Activated CD4-positive, alpha-beta T cell treated with anti-CD3 and anti-CD28 coated beads, Interleukin-10, Interleukin-2, amounts not matched to agents 100 ng/mL and 50 ng/mL, durations not matched to agents 16 hours and 8 hours (primary cell): ENCODE data around the gene LRRIQ4.

Experiments used
- DNase-seq: peaks from one replicate; pipeline ENCODE4 v3.0.0-alpha.2; 2020

LRRIQ4 gene

GRCh38 chr3:169812332-169813235 is at the start of gene LRRIQ4, which contains the start of gene LRRC34:
TSS of gene LRRIQ4 (plus strand) at chr3:169812870. CDS start at chr3:169821922, 9,052 bp downstream.
TSS of gene LRRC34 (minus strand) at chr3:169812904. CDS start at chr3:169812548, 356 bp downstream.
- peak; percentile 90 for DNase-seq

- peak; percentile 78 for DNase-seq
Observed at GRCh38 chr3:169764312-169764881, 48.3 kb upstream of the LRRIQ4 start.

GRCh38 chr3:169764882-169765612 is 47.6 kb upstream of the LRRIQ4 start, which contains the start of gene TERC:
TSS of gene TERC (minus strand) at chr3:169765060.
- DNase-seq: peak; percentile 96

GRCh38 chr3:169769287-169770181 is 43.1 kb upstream of the LRRIQ4 start, which contains the start of gene ACTRT3:
TSS of gene ACTRT3 (minus strand) at chr3:169769561. CDS start at chr3:169769520, 41 bp downstream.
- DNase-seq: peak; percentile 79

- DNase-seq: peak; percentile 84
Observed at GRCh38 chr3:169771497-169772304, 41.0 kb upstream of the LRRIQ4 start.

- DNase-seq: peak; percentile 75
Observed at GRCh38 chr3:169772305-169772896, 40.3 kb upstream of the LRRIQ4 start.

- peak; percentile 94 for DNase-seq
Observed at GRCh38 chr3:169772897-169773816, 39.5 kb upstream of the LRRIQ4 start, which contains the start of gene MYNN. TSS of gene MYNN (plus strand) at chr3:169773396. CDS start at chr3:169774296, 900 bp downstream.

GRCh38 chr3:169774186-169774585 is 38.5 kb upstream of the LRRIQ4 start:
- no peak for DNase-seq

- DNase-seq: no peak
Observed at GRCh38 chr3:169777822-169778221, 34.8 kb upstream of the LRRIQ4 start.

- DNase-seq: peak; percentile 43
Observed at GRCh38 chr3:169780742-169781141, 31.9 kb upstream of the LRRIQ4 start.

GRCh38 chr3:169781209-169781855 is 31.3 kb upstream of the LRRIQ4 start:
- no peak for DNase-seq

- no peak for DNase-seq
Observed at GRCh38 chr3:169787120-169787519, 25.6 kb upstream of the LRRIQ4 start.

- no peak for DNase-seq
Observed at GRCh38 chr3:169787791-169788190, 24.9 kb upstream of the LRRIQ4 start.

- no peak for DNase-seq
Observed at GRCh38 chr3:169790219-169790618, 22.5 kb upstream of the LRRIQ4 start.

GRCh38 chr3:169790687-169791429 is 21.8 kb upstream of the LRRIQ4 start:
- DNase-seq: no peak

- no peak for DNase-seq
Observed at GRCh38 chr3:169792359-169792758, 20.3 kb upstream of the LRRIQ4 start.

- no peak for DNase-seq
Observed at GRCh38 chr3:169804681-169805080, 8.0 kb upstream of the LRRIQ4 start.

- no peak for DNase-seq
Observed at GRCh38 chr3:169809230-169809795, 3.4 kb upstream of the LRRIQ4 start.
